ENCODE data around the gene RAB1B. TPM values are rescaled to one million over a fixed set of nuclear protein-coding genes. Genes with fewer than 3 reads are reported as not detected.
A peak's percentile ranks its signal among the peaks of the same experiment; 100 is the strongest.

Gene RAB1B
- polyA plus RNA-seq, 6 donors from 2014 or later = 10.3 to 13.3 (median 12.2) TPM

DNA sequence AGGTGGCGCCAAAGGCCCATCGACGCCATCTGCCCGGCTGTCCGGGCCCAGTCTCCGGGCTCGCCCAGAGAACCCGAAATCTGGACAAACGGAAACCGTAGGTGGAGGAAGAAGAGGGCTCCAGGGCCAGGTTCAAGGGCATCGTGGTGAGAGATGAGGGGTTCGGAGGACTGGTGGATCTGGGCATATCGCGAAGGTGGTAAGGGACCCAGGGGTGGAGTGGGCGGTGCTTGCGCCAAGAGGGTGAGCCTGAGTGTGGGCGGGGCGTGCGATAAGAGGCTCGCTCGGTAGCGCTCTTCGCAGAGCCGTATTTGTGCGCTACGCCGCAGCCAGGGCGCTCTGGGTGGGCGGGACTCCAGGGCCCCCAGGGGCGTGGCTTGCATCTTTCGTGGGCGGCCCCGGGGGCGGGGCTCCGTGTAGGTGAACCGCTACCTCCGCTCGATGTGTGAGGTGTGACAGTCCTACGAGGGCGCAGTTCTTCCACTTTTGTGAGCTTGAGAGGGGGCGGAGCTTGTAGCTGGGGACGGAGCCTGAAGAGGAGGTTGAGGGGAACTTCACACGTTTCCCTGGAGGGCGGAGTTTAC lies 43.6 kb downstream of the RAB1B start:
- Mint-ChIP-seq H3K4me1 (peaks cover 14 to 35% (median 24%) of the 10 kb centered on the region in 3 donors), H3K36me3 (no peaks in the 10 kb centered on the region)
- peak; percentile 74 to 76 for ATAC-seq (ENCODE audit: low read depth in 2 of 2)

DNA sequence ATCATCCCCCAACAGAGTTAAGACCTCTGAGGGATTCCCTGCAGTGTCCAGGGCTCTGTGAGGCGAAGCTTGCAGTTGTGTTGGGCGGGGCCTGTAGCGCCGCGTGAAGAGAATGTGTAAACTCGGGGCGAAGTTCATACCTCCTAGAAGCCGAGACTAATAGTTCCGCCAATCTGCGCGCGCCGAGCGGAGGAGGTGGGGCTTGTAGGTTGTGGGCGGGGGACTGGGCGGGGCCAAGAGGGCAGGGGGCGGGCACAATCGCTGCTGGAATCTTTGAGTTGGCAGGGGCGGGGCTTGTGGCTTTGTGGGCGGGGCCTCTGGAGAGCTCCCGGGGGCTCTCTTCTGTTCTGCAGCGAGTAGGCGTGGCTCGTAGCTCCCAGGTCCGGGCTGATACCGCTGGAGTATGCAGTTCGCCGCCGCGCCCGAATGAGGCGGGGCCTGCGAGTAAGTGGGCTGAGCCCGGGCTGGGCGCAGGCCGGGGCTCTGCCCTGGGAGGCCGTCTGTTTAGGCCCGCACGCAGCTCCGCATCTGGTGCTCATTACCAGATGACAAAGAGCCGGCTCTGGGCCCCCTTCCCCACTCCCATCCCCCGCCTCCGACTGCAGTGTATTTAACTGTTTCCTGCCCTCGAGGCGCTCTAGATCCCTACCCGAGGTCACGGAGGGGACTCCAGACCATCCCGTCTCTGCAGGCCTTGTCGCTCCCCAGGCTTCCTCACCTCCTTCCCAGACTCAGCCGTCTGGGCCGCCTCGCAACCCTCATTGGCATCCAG lies 44.3 kb downstream of the RAB1B start:
- Mint-ChIP-seq H3K4me1 (peaks cover 20 to 42% (median 31%) of the 10 kb centered on the region in 3 donors), H3K9me3 (no peaks in the 10 kb centered on the region), H3K27me3 (peaks cover under 1 to 2% (median 2%) of the 10 kb centered on the region in 3 donors), H3K27ac (peak overlapping the region; percentile 84 to 99 (median 98)), H3K36me3 (no peaks in the 10 kb centered on the region), H3K4me3 (peak overlapping the region; percentile 80 to 99 (median 96))
- ATAC-seq (ENCODE audit: low read depth in 2 of 2) = peak; percentile 59 to 61
- DNase-seq = peak; percentile 96

More for the DNA sequence above, 43.6 kb downstream of the RAB1B start:
- no peaks in the 10 kb centered on the region for H3K9me3 Mint-ChIP-seq
- DNase-seq = peak; percentile 99
- peaks cover 4 to 9% (median 6%) of the 10 kb centered on the region in 3 donors for H3K27me3 Mint-ChIP-seq
- H3K27ac Mint-ChIP-seq = peak overlapping the region; percentile 84 to 99 (median 98)
- H3K4me3 Mint-ChIP-seq = peak overlapping the region; percentile 80 to 99 (median 96)

DNA sequence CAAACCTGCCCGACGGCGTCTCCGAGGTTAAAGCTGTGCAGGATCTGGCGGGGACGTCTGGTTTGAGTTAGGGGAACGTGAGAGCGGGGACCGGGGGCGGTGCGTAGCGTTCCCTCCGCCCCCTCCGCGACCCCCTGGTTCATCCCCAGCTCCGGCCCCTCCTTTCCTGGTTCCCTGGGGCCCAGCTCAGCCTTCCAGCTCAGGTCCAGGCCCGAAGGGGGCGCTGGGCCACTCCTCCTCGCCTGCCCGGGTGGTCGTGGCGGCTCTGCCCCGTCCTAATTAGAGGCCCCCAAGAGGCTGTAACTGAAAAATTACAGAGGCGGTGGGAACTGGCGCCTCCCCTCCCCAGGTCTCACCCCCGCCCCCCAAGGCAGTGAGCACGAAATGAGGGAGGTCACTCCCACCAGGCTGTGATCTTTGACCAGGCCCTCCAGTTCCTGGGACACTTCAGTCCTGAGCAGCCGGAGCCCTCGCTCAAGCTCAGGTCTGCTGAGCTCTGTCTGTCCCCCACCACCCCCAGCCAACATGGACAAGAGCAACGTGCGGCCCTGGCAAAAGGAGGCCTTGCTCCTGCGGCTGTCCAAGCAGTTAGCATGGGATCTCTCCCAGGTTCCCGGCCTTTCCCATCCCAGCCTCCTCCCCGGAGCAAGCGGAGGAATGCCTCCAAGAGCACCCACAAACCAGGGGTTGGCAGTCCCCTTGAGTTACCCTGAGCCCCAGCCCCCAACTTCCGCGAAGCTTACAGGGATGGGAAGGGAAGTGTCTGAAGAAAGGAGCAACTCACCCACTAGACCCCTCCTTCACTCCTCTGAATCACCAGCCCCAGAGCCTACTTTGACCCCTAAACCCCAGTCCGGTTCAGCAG lies 45.1 kb downstream of the RAB1B start:
- Mint-ChIP-seq H3K4me3 (peak overlapping the region; percentile 80 to 99 (median 93)), H3K9me3 (no peaks in the 10 kb centered on the region)

DNA sequence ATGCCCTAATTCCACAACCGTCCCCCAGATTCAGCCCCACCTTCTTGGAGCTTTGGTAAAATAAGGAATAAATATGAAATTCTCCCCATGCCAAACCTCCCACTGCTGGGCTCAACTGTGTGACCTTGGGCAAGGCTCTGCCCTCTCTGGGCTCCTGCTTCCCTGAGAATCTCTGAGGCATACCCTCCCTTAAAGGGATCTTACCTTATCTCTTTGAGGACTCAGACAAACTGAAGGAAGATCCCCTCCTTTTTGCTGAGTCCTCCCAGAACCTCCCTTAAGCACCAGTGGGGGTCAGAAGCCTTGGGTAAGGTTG lies 45.7 kb downstream of the RAB1B start:
- no peaks in the 10 kb centered on the region for H3K36me3 Mint-ChIP-seq
- no peaks in the 10 kb centered on the region for H3K27me3 Mint-ChIP-seq
- H3K27ac Mint-ChIP-seq = peak overlapping the region in 3 of 6 donors; percentile 58 to 84 (median 75)
- peak overlapping the region; percentile 47 to 80 (median 58) for H3K4me3 Mint-ChIP-seq
- H3K9me3 Mint-ChIP-seq = no peaks in the 10 kb centered on the region
- DNase-seq = no peak
- ATAC-seq (ENCODE audit: low read depth in 2 of 2) = no peak
- H3K4me1 Mint-ChIP-seq = peaks cover 32 to 56% (median 45%) of the 10 kb centered on the region in 3 donors

More for the DNA sequence above, 45.1 kb downstream of the RAB1B start:
- DNase-seq = no peak
- peak overlapping the region in 4 of 6 donors; percentile 49 to 99 (median 83) for H3K27ac Mint-ChIP-seq
- H3K27me3 Mint-ChIP-seq = no peaks in the 10 kb centered on the region
- no peaks in the 10 kb centered on the region for H3K36me3 Mint-ChIP-seq
- H3K4me1 Mint-ChIP-seq = peaks cover 26 to 50% (median 39%) of the 10 kb centered on the region in 3 donors
- ATAC-seq (ENCODE audit: low read depth in 2 of 2) = no peak

DNA sequence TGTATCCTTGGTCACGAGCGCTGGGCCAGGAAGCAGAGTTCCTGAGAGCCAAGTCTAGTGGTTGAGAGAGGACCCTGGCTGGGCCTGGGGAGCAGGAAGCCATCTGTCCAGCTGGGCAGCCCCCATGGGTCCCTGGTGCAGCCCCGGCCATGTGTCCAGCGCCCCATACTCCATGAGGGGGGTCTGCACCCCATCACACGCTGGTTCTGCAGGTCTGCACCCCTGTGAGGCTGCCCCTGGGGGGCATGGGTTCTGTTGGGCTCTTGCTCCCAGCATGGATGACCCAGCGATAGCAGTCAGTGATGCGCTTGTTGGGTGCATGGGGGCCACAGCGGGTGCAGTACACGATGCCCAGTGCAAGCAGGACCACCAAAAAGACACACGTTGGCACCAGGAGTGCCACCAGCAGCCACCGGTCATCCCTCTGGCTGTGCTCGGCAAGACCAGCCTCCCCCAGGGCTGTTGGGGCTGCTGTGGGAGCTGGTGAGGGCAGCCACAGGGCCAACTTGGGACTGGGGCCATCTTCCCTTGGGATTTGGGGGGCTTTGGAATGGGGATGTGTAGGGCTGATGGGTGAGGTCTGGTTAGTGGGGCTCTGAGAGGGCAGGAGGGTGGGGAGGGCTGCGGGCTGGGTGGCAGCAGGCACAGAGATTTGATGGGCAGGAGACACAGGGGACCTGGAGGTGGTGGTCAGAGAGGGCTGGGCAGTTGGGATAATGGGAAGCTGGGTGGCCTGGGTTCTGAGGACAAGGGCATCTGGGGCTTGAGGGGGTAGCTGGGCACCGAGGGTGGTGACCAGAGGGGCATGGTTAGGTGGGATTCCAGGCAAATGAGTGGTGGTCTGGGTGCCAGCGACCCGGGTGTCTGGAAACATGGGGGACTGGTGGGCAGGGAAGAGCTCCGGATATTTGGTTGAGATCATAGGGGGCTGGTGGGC lies 46.4 kb downstream of the RAB1B start:
- ATAC-seq (ENCODE audit: low read depth in 2 of 2) (no peak), DNase-seq (no peak)
- Mint-ChIP-seq H3K27me3 (no peaks in the 10 kb centered on the region), H3K36me3 (no peaks in the 10 kb centered on the region), H3K9me3 (no peaks in the 10 kb centered on the region), H3K4me1 (peaks cover 35 to 60% (median 52%) of the 10 kb centered on the region in 3 donors), H3K27ac (peak overlapping the region in 5 of 6 donors; percentile 58 to 95 (median 84)), H3K4me3 (peak overlapping the region in 6 of 8 donors; percentile 41 to 81 (median 77))

DNA sequence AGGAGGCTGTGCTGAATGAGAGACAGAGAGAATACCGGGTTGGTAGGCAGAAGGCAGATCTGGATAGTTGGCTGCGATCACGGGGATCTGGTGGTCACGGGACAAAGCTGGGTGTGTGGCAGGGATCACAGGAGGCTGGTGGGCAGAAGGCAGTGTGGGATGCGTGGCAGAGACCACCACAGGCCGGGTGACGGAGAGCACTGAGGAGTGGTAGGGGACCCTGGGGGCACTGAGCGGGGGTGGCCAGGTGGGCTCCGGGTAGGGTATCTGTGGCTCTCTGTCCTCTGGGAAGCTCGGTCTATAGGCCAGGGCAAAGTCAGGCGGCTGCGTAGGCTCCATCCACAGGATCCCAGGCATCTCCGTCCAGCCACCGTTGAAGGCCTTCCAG lies 47.1 kb downstream of the RAB1B start:
- Mint-ChIP-seq H3K27ac (peak overlapping the region in 5 of 6 donors; percentile 74 to 95 (median 84)), H3K4me3 (peak overlapping the region in 5 of 8 donors; percentile 2 to 77 (median 57)), H3K9me3 (peaks cover 0 to 5% (median 0%) of the 10 kb centered on the region in 7 donors), H3K4me1 (peaks cover 35 to 60% (median 54%) of the 10 kb centered on the region in 3 donors), H3K36me3 (no peaks in the 10 kb centered on the region), H3K27me3 (no peaks in the 10 kb centered on the region)
- ATAC-seq (ENCODE audit: low read depth in 2 of 2) (no peak), DNase-seq (no peak)

DNA sequence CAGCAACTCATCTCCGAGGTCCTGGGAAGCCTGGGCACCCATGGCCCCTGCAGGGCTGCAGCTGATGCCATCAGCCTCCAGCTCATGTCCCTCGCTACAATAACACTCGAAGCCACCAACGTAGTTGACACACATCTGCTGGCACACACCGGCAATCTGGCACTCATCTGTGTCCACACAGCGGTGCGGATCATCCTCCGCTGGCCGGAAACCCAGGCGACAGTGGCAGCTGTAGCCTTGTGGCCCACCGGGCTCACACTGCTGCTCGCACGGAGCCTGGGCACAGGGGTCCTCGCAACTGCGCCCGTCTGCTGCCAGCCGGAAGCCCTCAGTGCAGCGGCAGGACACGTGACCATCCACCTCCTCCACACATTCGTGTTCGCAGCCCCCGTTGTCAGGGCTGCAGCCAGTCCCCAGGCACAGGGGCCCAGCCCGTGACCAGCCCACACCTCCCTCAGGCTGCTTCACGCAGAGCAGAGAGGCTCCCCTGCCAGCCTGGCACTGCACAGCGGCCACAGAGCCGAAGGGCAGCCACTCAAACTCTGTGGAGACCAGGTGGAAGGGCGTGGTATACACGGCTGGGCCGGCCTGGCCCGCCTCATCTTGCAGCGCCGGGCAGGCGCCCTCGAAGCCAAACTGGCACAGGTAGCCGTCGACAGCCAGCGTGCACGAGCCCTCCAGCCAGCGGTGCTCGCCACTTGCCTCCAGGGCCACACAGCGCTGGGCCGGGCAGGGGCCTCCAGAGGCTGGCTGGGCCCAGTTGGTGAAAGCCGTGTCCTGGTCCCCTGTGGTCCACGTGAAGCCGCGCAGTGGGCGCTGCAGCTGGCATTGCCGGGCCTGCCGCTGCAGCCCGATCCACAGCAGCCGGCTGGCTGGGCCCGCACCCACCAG lies 47.7 kb downstream of the RAB1B start:
- H3K27me3 Mint-ChIP-seq = no peaks in the 10 kb centered on the region
- peak overlapping the region in 5 of 6 donors; percentile 59 to 88 (median 84) for H3K27ac Mint-ChIP-seq
- DNase-seq (no peak), ATAC-seq (ENCODE audit: low read depth in 2 of 2) (no peak)
- H3K4me3 Mint-ChIP-seq = peak overlapping the region in 4 of 8 donors; percentile 2 to 77 (median 60)
- peaks cover 35 to 60% (median 54%) of the 10 kb centered on the region in 3 donors for H3K4me1 Mint-ChIP-seq
- no peaks in the 10 kb centered on the region for H3K36me3 Mint-ChIP-seq
- peaks cover 0 to 5% (median 0%) of the 10 kb centered on the region in 7 donors for H3K9me3 Mint-ChIP-seq

DNA sequence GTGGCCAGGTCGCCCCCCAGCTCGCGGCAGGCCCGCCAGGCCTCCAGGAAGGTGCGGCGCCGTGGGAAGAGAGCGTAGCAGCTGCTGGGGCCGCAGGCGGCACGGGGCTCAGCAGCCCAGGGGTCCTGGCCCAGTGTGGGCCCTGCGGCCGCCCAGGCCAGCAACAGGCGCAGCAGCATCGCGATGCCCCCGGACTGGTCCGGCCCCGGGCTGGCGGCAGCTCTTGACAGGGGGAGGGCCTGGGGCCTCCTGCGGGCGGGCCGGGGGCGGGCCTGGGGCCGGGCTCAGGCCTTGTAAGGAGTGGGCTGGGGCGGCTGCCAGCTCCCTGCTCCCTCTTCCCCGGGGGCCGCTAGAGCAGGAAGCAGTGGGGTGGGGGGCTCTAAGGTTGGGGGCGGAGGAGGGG lies 48.4 kb downstream of the RAB1B start, which contains the start of gene CD248:
Gene CD248, minus strand, starts transcription at position 196 of the 403 bp plus-strand sequence. Its CDS starts 17 bp downstream, at position 179.
- Mint-ChIP-seq H3K9me3 (peaks cover 0 to 5% (median 0%) of the 10 kb centered on the region in 7 donors), H3K27me3 (no peaks in the 10 kb centered on the region), H3K4me1 (peaks cover 35 to 55% (median 54%) of the 10 kb centered on the region in 3 donors), H3K4me3 (peak within 1 kb of the TSS; percentile 76 to 92 (median 86)), H3K27ac (peak within 1 kb of the TSS; percentile 93 to 98 (median 98)), H3K36me3 (no peaks in the 10 kb centered on the region)
- no peak for ATAC-seq (ENCODE audit: low read depth in 2 of 2)
- DNase-seq = no peak

DNA sequence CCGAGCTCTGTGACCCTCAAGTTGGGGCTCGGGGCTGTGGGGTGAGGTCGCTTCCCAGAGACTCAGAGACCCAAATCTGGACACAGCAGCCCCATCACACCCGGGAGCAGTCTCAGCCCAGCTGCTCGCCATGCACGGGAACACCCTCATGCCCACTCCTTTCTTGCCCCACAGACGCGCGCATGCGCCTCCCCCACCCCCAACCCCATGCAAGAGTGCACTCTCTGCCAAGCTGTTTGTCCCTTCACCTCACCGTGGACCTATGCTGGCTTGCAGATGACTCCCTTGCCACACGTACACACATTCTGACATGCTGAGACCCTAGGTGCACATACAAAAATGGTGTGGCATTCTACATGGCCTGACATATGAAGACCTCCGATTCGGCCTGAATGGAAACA lies 48.9 kb downstream of the RAB1B start:
- Mint-ChIP-seq H3K27me3 (peaks cover 0 to 1% (median 0%) of the 10 kb centered on the region in 3 donors), H3K36me3 (no peaks in the 10 kb centered on the region), H3K4me3 (peak overlapping the region; percentile 62 to 92 (median 86)), H3K27ac (peak overlapping the region; percentile 93 to 98 (median 98)), H3K4me1 (peaks cover 35 to 54% (median 51%) of the 10 kb centered on the region in 3 donors), H3K9me3 (peaks cover 0 to 5% (median 0%) of the 10 kb centered on the region in 7 donors)
- DNase-seq (peak; percentile 59), ATAC-seq (ENCODE audit: low read depth in 2 of 2) (peak; percentile 25 to 29)

DNA sequence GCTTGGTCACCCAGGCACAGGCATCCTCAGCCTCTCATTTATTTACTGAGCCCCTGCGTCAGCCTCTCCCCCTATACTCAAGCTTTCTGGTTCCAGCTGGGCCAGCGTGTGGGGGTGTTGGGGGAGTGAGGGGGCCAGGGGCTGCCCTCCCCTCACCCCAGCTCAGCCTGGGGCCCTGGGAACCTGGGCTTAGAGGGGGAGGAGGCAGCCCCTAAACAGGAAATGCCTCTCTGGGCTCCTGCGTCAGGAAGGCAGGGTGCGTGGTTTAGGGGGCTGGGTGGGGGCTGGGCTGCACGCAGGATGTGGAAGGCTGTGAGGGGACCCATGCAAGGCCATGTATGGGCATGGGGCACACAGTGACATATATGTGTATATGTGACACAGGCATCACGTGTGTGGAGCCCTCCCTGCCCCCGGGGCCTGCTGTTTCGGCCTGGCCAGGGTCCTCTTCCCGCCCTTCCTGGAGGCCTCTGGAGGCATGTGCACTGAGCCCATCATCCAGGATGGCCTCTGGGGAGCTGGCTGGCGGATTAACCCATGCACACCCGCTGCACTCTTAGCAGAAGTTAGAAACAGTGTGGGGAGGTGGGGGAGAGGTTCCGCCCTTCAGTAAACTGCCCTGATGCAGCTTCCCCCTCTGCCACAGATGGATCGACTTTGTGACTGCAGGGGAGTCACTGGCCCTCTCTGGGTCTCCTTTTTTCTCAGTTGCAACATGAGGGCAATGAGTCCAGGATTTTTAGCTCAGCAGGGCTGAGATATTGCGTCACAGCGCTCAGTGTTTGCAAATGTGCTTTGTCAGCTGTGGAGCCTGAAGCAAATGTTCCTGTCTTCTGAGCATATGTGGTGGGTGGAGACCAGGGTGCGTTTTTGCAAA lies 49.5 kb downstream of the RAB1B start:
- peak overlapping the region; percentile 93 to 98 (median 98) for H3K27ac Mint-ChIP-seq
- H3K27me3 Mint-ChIP-seq = peaks cover 0 to 5% (median 0%) of the 10 kb centered on the region in 3 donors
- H3K36me3 Mint-ChIP-seq = no peaks in the 10 kb centered on the region
- H3K4me3 Mint-ChIP-seq = peak overlapping the region; percentile 62 to 92 (median 86)
- ATAC-seq (ENCODE audit: low read depth in 2 of 2) (peak; percentile 85 to 87), DNase-seq (peak; percentile 77)
- peaks cover 39 to 53% (median 48%) of the 10 kb centered on the region in 3 donors for H3K4me1 Mint-ChIP-seq
- peaks cover 0 to 5% (median 0%) of the 10 kb centered on the region in 7 donors for H3K9me3 Mint-ChIP-seq

Measured in naive B cell (primary cell).